ENCODE results near the gene GRIA4.
"Not testable (repeated sequence)": the region's sequence is repeated elsewhere in the genome, so short reads cannot be mapped to it uniquely, and the experiment has no call there.

Gene GRIA4

GRCh38 chr11:105988197-105988596 is 378.3 kb downstream of the GRIA4 start:
- no peak for DNase-seq

GRCh38 chr11:105989124-105989523 is 379.3 kb downstream of the GRIA4 start:
- no peak for DNase-seq

GRCh38 chr11:105991888-105992287 is 382.0 kb downstream of the GRIA4 start:
- no peak for DNase-seq

- no peak for DNase-seq
Observed at GRCh38 chr11:106001304-106002012, 391.6 kb downstream of the GRIA4 start.

DNA sequence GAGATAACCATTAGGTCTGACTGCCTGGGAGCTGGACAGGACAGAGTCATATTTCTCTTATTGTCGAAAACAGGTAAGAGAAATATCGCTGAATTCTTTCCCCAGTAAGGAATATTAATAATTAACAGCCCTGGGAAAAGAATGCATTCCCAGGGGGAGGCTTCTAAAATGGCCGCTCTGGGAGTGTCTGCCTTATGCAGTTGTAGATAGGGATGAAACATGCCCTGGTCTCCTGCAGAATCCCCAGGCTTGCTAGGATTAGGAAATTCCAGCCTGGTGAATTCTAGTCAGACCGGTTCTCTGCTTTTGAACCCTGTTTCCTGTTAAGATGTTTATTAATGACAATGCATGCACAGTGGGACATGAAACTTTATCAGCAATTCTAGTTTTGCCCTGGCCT is 393.2 kb downstream of the GRIA4 start:
- DNase-seq, result not testable (repeated sequence)

- DNase-seq, result no peak
Observed at GRCh38 chr11:106011481-106011880, 401.6 kb downstream of the GRIA4 start.

- peak in 3 of 56 donors; percentile 2 to 50 (median 3) for DNase-seq
Observed at GRCh38 chr11:106012744-106013143, 402.9 kb downstream of the GRIA4 start.

DNA sequence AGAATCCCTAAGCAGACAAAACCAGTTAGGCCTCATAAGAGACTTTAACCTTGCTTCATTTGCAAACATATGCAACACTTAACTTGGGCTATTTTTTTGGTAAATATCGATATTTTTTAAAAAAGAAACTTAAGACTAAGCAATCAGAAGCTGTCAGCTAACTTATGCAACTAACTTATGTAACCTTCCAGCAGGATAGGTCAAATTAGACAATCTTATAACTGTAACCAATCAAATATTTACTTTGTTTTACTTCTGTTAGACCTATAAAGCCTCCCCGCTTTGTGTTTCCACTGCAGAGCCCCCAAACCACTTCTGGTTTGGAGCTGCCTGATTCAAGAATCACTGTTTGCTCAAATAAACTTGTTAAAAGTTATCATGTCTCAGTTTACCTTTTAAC is 404.2 kb downstream of the GRIA4 start:
- DNase-seq, result no peak

DNA sequence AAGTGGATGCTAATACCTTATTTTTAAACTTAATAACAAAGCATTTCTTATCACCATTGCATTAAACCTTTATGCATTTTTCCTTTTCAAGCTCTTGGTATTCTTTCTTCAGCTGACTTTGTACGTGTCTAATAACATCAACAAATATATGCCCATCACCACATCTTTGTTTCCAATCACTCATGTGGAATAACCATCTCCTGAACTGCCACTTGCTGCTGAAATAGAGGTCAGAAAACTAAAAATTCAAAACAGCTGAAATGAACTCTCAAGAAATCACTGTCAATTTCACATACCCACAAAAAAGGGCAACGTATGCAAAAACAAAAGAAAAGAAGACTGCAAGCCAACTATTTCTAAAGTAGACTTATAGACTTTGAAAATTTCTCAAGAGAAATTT is 404.7 kb downstream of the GRIA4 start:
- DNase-seq, result no peak

- DNase-seq, result no peak
Observed at GRCh38 chr11:106015066-106015465, 405.2 kb downstream of the GRIA4 start.

DNA sequence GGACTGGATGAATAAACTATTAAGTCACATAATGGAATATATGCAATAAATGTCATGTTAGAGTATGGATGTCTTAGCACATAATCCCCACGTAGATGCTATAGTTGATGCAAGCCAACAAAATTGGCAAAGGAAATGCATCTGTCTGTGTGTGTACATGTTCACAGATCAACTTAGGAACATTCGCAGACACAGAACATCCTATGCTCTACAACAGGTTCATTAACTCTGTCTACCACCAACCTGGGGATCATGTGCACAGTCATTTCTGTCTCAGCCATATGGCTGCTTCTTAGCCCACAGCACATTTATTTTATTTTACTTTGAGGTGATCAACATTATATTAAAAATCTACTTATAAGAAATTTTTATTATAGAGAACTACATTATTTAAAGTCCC is 407.2 kb downstream of the GRIA4 start:
- DNase-seq, result no peak

DNA sequence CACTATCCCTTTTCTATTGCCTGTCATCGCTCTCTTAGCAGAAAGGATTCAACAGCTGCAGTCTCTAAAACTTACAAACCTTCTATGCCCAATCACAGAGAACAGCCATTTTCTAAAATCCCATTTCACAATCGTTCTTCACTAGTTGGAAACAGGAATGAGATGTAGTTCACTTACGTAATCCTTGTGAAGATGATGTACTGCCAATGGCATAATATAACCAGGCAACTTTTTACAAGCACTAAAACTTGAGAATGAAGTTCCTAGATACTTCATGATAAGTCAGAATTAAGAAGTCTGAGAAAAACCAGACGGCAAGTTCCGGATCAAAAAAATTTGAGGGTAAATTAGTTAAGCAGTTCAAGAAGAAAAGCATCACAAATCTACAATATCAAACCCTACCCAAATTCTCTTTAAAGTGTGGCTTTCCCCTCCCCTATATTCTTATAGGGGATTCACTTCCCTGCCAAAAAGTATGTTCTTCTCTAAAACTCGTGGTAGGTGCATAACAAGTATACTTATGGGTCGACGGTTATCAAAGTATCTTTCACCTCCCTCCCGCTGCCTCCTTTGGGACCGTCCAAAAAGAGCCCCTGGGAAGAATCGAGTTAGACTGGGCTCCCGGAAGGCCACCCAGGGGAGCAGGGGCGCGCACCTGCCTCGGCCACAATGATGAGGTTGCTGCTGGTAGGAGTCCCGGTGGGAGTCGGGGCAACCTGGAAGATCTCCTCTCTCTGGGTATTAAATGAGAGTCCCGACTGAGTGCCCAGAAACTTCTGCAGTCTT is 411.5 kb downstream of the GRIA4 start:
- DNase-seq, result no peak

DNA sequence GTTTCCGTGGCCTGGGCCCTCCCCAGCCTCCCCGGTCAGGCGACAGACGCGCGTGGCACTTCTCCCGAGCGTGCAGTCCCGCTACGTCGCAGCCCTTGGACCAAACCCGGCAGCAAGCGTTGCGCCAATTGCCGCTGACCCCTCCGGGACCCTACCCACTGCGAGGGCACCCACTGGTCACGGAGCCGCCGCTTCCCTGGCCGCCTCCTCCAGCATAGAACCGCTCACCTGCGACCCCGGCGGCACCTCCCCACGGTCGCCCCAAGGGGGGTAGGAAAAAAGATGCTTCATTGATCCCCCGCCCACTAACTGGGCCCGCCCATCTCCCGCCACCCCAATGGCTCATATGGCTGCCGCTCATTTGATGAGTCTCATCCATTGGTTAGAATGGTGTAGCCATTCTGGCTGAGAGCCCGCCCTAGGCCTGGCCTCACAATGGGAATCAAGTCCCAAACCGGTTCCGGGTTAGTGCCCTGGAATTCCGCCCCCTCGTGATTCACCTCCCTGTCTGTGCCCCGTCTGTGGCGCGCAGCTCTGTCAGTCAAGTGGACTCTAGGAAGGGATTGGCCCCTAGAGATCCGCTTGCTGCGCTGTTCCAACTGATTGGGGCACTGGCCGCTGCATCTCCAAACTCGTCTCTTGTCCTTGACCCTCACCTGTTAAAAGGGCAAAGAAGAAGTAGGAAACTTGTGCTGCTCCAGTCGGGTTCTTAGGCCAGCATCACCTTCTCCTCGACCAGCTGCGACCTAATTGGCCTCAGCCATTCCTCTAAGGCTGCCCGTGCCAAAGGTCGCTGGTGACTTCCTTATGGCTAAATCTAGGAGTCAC is 412.3 kb downstream of the GRIA4 start, which contains the start of gene MSANTD4:
Gene MSANTD4 (minus strand): TSS at position 274 of the 828 bp plus-strand sequence. CDS start 11,323 bp downstream, outside the sequence.
- DNase-seq, result peak; percentile 91 to 100 (median 99)

GRCh38 chr11:106022795-106023275 is 413.0 kb downstream of the GRIA4 start:
- no peak for DNase-seq

DNA sequence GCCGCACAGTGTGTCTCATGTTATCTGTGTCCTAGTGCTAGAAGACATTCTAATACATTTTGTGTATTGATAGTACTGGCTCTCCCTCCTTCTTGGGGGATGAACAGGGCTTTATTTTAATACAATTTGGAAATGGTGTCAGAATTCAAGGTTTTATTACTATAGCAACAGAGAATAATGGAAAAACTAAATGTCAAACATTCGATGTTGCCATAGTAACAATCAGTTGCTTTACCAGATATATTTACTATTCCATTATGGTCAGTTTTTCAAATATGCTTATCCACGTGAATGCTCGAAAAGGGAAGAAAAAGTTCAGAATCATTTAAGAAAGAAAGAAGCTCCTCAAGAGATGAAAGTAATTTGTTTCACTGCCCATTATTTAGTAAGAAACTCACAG is 420.7 kb downstream of the GRIA4 start:
- DNase-seq, result no peak

- no peak for DNase-seq
Observed at GRCh38 chr11:106031202-106031810, 421.4 kb downstream of the GRIA4 start.

All from nucleus accumbens (tissue), 56 donors.